Measurements from ENCODE around the gene REV3L.

The REV3L gene

DNA sequence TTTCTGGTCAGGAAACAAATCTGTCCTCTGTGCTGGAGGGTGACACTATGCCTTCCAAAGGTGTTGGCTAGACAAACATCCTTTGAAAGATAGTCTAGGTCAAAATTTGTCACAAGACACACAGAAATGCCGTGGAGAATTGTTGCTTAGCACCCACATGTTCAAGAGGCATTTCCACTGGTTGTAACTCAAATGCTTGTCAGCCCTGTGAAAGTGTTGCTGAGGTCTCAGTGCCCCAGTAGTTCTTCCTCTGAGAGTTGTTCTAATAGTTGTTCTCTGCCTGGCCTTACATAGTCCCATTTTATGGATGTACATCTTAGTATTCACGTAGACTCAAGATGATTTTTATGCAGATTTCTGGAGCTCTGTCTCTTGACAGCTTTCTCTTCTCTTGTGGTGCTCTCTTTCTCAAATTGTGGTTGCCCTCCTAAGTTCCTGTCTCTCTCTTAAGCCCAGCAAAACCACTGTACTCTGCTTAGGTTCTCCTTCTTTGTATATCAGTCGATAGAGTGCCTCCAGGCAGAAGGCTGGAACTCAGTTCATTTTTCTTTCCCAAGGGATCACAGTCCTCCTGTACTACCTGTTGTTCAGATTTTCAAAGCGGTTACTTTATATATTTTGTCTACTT is 39.5 kb upstream of the REV3L start:
- no peaks in the 10 kb centered on the region for H3K4me1 ChIP-seq (ENCODE audit: low read depth, poor library complexity, severe bottlenecking)
- no peak overlapping the region for H3K27ac ChIP-seq
- no peaks in the 10 kb centered on the region for H3K27me3 ChIP-seq (ENCODE audit: insufficient read depth, low read depth)
- H4K20me1 ChIP-seq (ENCODE audit: insufficient read depth), result no peaks in the 10 kb centered on the region
- no peak overlapping the region for H3K4me2 ChIP-seq
- no peaks in the 10 kb centered on the region for H3K79me2 ChIP-seq (ENCODE audit: insufficient read depth, low read depth)
- no peak overlapping the region for H3K4me3 ChIP-seq (IDR thresholded peaks at IDR 0.05; ENCODE audit: insufficient read depth, low read depth, low read length)
- no peak overlapping the region for H3K9ac ChIP-seq
- no peaks in the 10 kb centered on the region for H3K36me3 ChIP-seq (ENCODE audit: insufficient read depth)
- no peak overlapping the region for H2AFZ ChIP-seq (ENCODE audit: low read depth)
- TF ChIP-seq, protein P1, sequence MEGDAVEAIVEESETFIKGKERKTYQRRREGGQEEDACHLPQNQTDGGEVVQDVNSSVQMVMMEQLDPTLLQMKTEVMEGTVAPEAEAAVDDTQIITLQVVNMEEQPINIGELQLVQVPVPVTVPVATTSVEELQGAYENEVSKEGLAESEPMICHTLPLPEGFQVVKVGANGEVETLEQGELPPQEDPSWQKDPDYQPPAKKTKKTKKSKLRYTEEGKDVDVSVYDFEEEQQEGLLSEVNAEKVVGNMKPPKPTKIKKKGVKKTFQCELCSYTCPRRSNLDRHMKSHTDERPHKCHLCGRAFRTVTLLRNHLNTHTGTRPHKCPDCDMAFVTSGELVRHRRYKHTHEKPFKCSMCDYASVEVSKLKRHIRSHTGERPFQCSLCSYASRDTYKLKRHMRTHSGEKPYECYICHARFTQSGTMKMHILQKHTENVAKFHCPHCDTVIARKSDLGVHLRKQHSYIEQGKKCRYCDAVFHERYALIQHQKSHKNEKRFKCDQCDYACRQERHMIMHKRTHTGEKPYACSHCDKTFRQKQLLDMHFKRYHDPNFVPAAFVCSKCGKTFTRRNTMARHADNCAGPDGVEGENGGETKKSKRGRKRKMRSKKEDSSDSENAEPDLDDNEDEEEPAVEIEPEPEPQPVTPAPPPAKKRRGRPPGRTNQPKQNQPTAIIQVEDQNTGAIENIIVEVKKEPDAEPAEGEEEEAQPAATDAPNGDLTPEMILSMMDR (conservative IDR thresholded peaks at IDR 0.05; ENCODE audit: low read depth, low read length), result no peak

DNA sequence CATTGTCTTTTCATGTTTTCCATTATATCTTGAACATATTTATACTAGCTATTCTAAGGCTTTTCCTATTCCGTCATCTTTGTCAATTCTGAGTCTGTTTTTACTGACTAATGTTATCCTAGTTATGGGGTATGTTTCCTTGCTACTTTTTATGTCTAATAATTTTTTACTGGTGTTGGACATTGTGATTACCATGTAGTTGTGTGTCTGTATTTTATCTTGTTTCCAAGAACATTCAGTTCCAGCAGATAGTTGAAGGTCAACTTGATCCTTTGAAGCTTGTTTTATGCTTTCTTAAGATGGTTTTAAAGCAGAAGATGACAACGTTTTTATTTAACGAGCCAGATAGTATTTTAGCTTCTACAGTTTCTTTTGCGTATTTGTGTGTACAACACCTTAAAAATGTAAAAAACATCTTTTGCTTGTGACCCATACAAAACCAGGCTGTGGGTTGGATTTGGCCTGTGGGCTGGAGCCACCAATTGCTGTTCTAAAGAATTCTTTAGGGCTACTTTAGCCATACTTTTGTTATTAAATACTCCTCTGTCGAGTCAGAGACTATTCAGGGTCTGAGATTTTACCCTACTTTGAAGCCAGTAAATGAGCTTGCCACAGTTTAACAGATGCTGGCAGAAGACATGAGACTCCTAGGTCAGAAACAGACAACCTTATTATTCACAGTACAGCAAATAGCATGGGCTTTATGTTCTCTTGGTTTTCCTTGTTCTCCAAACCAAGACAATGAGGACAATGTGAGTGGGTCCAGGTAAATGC is 38.7 kb upstream of the REV3L start:
- no peaks in the 10 kb centered on the region for H4K20me1 ChIP-seq (ENCODE audit: insufficient read depth)
- H3K4me1 ChIP-seq (ENCODE audit: low read depth, poor library complexity, severe bottlenecking), result no peaks in the 10 kb centered on the region
- no peak overlapping the region for H2AFZ ChIP-seq (ENCODE audit: low read depth)
- TF ChIP-seq, protein P1 (conservative IDR thresholded peaks at IDR 0.05; ENCODE audit: low read depth, low read length), result no peak
- no peak overlapping the region for H3K9ac ChIP-seq
- no peaks in the 10 kb centered on the region for H3K36me3 ChIP-seq (ENCODE audit: insufficient read depth)
- H3K4me3 ChIP-seq (IDR thresholded peaks at IDR 0.05; ENCODE audit: insufficient read depth, low read depth, low read length), result no peak overlapping the region
- no peaks in the 10 kb centered on the region for H3K79me2 ChIP-seq (ENCODE audit: insufficient read depth, low read depth)
- no peak overlapping the region for H3K4me2 ChIP-seq
- no peak overlapping the region for H3K27ac ChIP-seq
- H3K27me3 ChIP-seq (ENCODE audit: insufficient read depth, low read depth), result no peaks in the 10 kb centered on the region

DNA sequence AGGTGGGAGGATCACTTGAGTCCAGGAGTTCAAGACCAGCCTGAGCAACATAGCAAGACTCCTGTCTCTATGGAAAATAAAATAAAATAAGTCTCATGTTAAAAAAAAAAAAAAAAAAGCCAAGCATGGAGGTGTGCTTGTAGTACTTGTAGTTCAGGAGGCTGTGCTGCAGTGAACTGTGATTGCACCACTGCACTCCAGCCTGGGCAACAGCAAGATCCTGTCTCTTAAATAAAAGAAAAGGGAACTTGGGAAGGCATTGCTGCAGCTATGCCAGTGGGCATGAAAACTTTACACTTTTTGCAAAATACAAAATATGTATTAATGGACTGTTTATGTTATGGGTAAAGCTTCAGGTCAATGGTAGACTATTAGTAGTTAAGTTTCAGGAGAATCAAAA is 37.5 kb upstream of the REV3L start:
- H2AFZ ChIP-seq (ENCODE audit: low read depth), result no peak overlapping the region
- H3K27ac ChIP-seq, result no peak overlapping the region
- no peak overlapping the region for H3K9ac ChIP-seq
- no peaks in the 10 kb centered on the region for H3K36me3 ChIP-seq (ENCODE audit: insufficient read depth)
- TF ChIP-seq, protein P1 (conservative IDR thresholded peaks at IDR 0.05; ENCODE audit: low read depth, low read length), result no peak
- no peaks in the 10 kb centered on the region for H3K79me2 ChIP-seq (ENCODE audit: insufficient read depth, low read depth)
- no peaks in the 10 kb centered on the region for H4K20me1 ChIP-seq (ENCODE audit: insufficient read depth)
- H3K4me2 ChIP-seq, result no peak overlapping the region
- no peak overlapping the region for H3K4me3 ChIP-seq (IDR thresholded peaks at IDR 0.05; ENCODE audit: insufficient read depth, low read depth, low read length)
- H3K27me3 ChIP-seq (ENCODE audit: insufficient read depth, low read depth), result no peaks in the 10 kb centered on the region
- H3K4me1 ChIP-seq (ENCODE audit: low read depth, poor library complexity, severe bottlenecking), result no peaks in the 10 kb centered on the region

DNA sequence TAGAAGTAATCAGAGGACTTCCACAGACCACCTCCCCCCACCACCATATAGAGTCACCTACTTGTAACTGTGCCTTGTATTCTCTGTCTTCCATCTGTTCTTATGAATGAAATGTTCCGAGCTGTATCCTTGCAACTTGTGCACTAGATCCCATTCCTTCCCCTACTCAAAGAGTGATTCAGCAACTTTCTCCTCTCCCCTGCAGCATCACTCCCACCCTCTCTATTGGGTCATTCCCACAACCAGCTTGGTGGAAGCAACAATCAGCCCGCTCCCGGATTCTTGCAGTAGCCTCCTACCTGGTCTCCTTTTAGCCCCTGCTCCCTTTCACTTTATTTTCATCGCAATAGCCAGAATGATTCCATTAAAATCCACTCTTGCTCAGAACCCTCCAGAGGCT is 34.9 kb upstream of the REV3L start:
- Histone ChIP-seq H3K79me2 (ENCODE audit: insufficient read depth, low read depth) (no peaks in the 10 kb centered on the region), H2AFZ (ENCODE audit: low read depth) (no peak overlapping the region), H3K36me3 (ENCODE audit: insufficient read depth) (no peaks in the 10 kb centered on the region), H3K27me3 (ENCODE audit: insufficient read depth, low read depth) (no peaks in the 10 kb centered on the region), H3K4me2 (no peak overlapping the region), H3K27ac (no peak overlapping the region), H3K9ac (no peak overlapping the region), H4K20me1 (ENCODE audit: insufficient read depth) (no peaks in the 10 kb centered on the region), H3K4me1 (ENCODE audit: low read depth, poor library complexity, severe bottlenecking) (no peaks in the 10 kb centered on the region), H3K4me3 (IDR thresholded peaks at IDR 0.05; ENCODE audit: insufficient read depth, low read depth, low read length) (no peak overlapping the region)
- TF ChIP-seq, protein P1 (conservative IDR thresholded peaks at IDR 0.05; ENCODE audit: low read depth, low read length), result no peak

Measured in KMS-11 (cell line).